ENCODE data around the gene FASTK. TPM values are rescaled to one million over a fixed set of nuclear protein-coding genes. Genes with fewer than 3 reads are reported as not detected.
A peak's percentile ranks its signal among the peaks of the same experiment; 100 is the strongest.

FASTK gene
- polyA plus RNA-seq, 1 donor (not counting 4 experiments of a cell fraction or from before 2014, with no cell fraction given): 27.2 TPM

DNA sequence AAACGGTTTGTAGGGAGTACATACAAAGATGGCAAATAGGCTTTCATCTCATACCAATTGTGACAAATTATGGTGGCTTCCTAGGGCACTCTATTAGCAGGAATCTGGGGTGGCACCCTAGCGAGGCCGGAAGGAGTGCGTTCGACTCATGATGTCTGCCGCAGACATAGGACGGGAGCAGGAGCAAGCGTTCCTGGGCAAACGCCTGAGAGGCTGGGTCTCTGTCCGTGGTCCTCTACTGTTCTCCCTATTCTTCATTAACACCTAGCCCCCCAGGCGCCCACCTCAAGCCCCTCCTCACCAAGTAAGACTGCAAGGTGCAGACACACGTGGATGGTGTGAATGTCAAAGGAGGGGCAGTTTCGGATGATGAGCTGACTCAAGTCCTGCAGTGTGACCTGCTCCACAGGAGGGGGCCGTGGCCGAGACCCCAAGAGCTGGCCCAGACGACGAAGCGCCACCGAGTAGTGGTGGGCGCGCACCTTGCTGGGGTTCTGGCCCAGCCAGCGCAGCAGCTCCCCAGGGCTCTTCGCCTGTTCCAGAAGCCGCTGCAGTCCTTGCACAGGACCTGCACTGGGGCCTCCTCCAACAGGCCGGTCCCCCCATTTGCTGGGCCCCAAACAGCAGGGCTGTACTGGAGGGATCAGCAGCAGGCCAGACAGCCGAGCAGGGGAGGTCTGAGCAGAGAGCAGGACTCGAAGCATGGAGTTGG, 1.3 kb downstream of the FASTK start:
- no peak for DNase-seq (ENCODE audit: low read depth, low spot score)
- H3K36me3 ChIP-seq (ENCODE audit: control insufficient read depth in 2 of 2, extremely low read depth in 1 of 2, insufficient read depth in 2 of 2, low read length in 2 of 2): peaks cover 15 to 19% of the 10 kb centered on the region in 2 experiments
- peaks cover 28% of the 10 kb centered on the region for H3K79me2 ChIP-seq (ENCODE audit: control insufficient read depth, insufficient read depth, low read length)
- H3K27ac ChIP-seq (ENCODE audit: control insufficient read depth, insufficient read depth, low read length): no peak overlapping the region
- H3K9me3 ChIP-seq (ENCODE audit: control insufficient read depth, low read depth, low read length): no peaks in the 10 kb centered on the region
- H2AFZ ChIP-seq (ENCODE audit: control insufficient read depth, low read length): no peak overlapping the region
- FAIRE-seq: no peak
- dilution Hi-C loops (cut with MboI; ENCODE audit: extremely low pct_ligation_motif_present, low sequenced_read_pairs): no loop called here
- peak overlapping the region; percentile 97 for H3K4me2 ChIP-seq (ENCODE audit: control insufficient read depth, extremely low read depth, insufficient read depth, low read depth, low read length)
- peaks cover 26% of the 10 kb centered on the region for H3K4me1 ChIP-seq (ENCODE audit: control insufficient read depth, extremely low read depth, insufficient read depth, low read length)
- TF ChIP-seq, protein P1, sequence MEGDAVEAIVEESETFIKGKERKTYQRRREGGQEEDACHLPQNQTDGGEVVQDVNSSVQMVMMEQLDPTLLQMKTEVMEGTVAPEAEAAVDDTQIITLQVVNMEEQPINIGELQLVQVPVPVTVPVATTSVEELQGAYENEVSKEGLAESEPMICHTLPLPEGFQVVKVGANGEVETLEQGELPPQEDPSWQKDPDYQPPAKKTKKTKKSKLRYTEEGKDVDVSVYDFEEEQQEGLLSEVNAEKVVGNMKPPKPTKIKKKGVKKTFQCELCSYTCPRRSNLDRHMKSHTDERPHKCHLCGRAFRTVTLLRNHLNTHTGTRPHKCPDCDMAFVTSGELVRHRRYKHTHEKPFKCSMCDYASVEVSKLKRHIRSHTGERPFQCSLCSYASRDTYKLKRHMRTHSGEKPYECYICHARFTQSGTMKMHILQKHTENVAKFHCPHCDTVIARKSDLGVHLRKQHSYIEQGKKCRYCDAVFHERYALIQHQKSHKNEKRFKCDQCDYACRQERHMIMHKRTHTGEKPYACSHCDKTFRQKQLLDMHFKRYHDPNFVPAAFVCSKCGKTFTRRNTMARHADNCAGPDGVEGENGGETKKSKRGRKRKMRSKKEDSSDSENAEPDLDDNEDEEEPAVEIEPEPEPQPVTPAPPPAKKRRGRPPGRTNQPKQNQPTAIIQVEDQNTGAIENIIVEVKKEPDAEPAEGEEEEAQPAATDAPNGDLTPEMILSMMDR (optimal IDR thresholded peaks at IDR 0.05 in 1 of 3, IDR thresholded peaks at IDR 0.05 in 1 of 3, conservative IDR thresholded peaks at IDR 0.05 in 1 of 3; ENCODE audit: extremely low read depth in 1 of 3, insufficient read depth in 2 of 3, low read length in 3 of 3): no peak
- TF ChIP-seq EZH2 (IDR thresholded peaks at IDR 0.05; ENCODE audit: low read length): no peak
- H3K4me3 ChIP-seq (ENCODE audit: control insufficient read depth in 2 of 3, extremely low read depth in 1 of 3, insufficient read depth in 2 of 3, low read depth in 1 of 3, low read length in 3 of 3): peak overlapping the region; percentile 68 to 92 (median 79)
- H4K20me1 ChIP-seq (ENCODE audit: control insufficient read depth, extremely low read depth, insufficient read depth, low read length): peaks cover 2% of the 10 kb centered on the region
- no peaks in the 10 kb centered on the region for H3K27me3 ChIP-seq (ENCODE audit: control insufficient read depth, extremely low read depth, insufficient read depth, low read length)
- peak overlapping the region; percentile 79 for H3K9ac ChIP-seq (ENCODE audit: control insufficient read depth, extremely low read depth, insufficient read depth, low read length)
- H3K9me1 ChIP-seq (ENCODE audit: control insufficient read depth, extremely low read depth, insufficient read depth, low read length): no peaks in the 10 kb centered on the region

DNA sequence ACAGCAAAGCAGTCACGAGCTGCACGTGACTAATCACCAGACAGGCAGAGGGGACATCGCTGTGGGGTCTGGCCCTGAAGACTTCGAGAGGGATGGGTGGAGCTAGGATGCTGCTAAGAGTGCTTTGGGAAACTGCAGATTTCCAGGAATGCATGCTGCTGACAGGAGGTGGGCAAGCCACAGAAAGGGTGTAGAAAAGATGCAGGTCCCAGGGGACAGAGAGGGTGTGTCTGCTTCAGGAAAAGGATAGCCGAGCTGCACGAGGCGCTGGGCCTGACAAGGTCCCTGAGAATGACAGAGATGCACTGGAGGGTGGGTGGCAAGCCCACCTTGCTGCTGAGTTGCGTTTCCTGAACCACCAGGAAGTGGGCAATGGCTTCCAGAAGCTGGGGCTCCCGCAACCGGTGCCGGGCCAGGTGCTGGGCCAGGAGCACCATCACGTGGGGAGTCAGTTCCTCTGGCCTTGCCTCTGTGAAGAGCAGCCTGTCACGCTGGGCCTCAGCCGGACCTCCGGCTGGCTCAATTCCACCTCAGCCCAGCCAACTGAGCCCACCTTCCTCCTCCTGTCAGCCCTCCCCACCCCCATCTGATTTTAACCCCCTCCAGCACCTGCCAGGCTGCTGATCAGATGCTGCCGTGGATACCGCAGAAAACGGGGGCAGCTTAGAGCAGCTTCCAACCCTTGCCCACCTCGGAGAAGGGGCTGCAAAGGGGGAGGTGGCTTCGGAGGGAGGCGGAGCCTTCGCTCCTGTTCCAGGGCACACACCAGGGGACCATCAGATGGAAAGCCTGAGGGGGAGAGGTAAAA, 2.2 kb downstream of the FASTK start:
- FAIRE-seq: no peak
- no peak for DNase-seq (ENCODE audit: low read depth, low spot score)
- H3K4me2 ChIP-seq (ENCODE audit: control insufficient read depth, extremely low read depth, insufficient read depth, low read depth, low read length): no peak overlapping the region
- H3K27me3 ChIP-seq (ENCODE audit: control insufficient read depth, extremely low read depth, insufficient read depth, low read length): no peaks in the 10 kb centered on the region
- dilution Hi-C loops (cut with MboI; ENCODE audit: extremely low pct_ligation_motif_present, low sequenced_read_pairs): no loop called here
- no peak overlapping the region for H3K4me3 ChIP-seq (ENCODE audit: control insufficient read depth in 2 of 3, extremely low read depth in 1 of 3, insufficient read depth in 2 of 3, low read depth in 1 of 3, low read length in 3 of 3)
- no peak overlapping the region for H3K27ac ChIP-seq (ENCODE audit: control insufficient read depth, insufficient read depth, low read length)
- H4K20me1 ChIP-seq (ENCODE audit: control insufficient read depth, extremely low read depth, insufficient read depth, low read length): peaks cover 2% of the 10 kb centered on the region
- H3K9me1 ChIP-seq (ENCODE audit: control insufficient read depth, extremely low read depth, insufficient read depth, low read length): no peaks in the 10 kb centered on the region
- no peak overlapping the region for H2AFZ ChIP-seq (ENCODE audit: control insufficient read depth, low read length)
- H3K36me3 ChIP-seq (ENCODE audit: control insufficient read depth in 2 of 2, extremely low read depth in 1 of 2, insufficient read depth in 2 of 2, low read length in 2 of 2): peaks cover 23 to 26% of the 10 kb centered on the region in 2 experiments
- peaks cover 22% of the 10 kb centered on the region for H3K4me1 ChIP-seq (ENCODE audit: control insufficient read depth, extremely low read depth, insufficient read depth, low read length)
- no peak for TF ChIP-seq EZH2 (IDR thresholded peaks at IDR 0.05; ENCODE audit: low read length)
- TF ChIP-seq, protein P1 (optimal IDR thresholded peaks at IDR 0.05 in 1 of 3, IDR thresholded peaks at IDR 0.05 in 1 of 3, conservative IDR thresholded peaks at IDR 0.05 in 1 of 3; ENCODE audit: extremely low read depth in 1 of 3, insufficient read depth in 2 of 3, low read length in 3 of 3): no peak
- H3K9ac ChIP-seq (ENCODE audit: control insufficient read depth, extremely low read depth, insufficient read depth, low read length): no peak overlapping the region
- no peaks in the 10 kb centered on the region for H3K9me3 ChIP-seq (ENCODE audit: control insufficient read depth, low read depth, low read length)
- peaks cover 28% of the 10 kb centered on the region for H3K79me2 ChIP-seq (ENCODE audit: control insufficient read depth, insufficient read depth, low read length)

Measured in keratinocyte (primary cell).